Large intestine (tissue), 3 donors: ENCODE results near the gene KCNQ1. TPM values are rescaled to one million over a fixed set of nuclear protein-coding genes. Genes with fewer than 3 reads are reported as not detected.

Experiments
- DNase-seq, 2 donors: peaks; one replicate each; pipeline versions ENCODE4 v3.0.0 to v3.0.0-alpha.2; 2013
- H3K27ac ChIP-seq: one replicate; pipeline ENCODE4 v1.5.1; 2013; ENCODE audit warnings: low read length
- H3K27me3 ChIP-seq: 2 replicates; pipeline ENCODE4 v1.6.1; 2013; ENCODE audit warnings: low read length; ENCODE audit not compliant: control insufficient read depth, insufficient read depth
- H3K36me3 ChIP-seq: 2 replicates; pipeline ENCODE4 v1.6.1; 2013; ENCODE audit warnings: low read length; ENCODE audit not compliant: control insufficient read depth, insufficient read depth
- H3K4me1 ChIP-seq: one replicate; pipeline ENCODE4 v1.6.1; 2013; ENCODE audit warnings: low read length; ENCODE audit not compliant: control insufficient read depth, insufficient read depth
- H3K4me3 ChIP-seq: one replicate; pipeline ENCODE4 v1.5.1; 2013; ENCODE audit warnings: low read length
- H3K9me3 ChIP-seq: one replicate; pipeline ENCODE4 v1.6.1; 2013; ENCODE audit warnings: mild to moderate bottlenecking, low read depth, low read length, moderate library complexity; ENCODE audit not compliant: control insufficient read depth
- WGBS: methylation state at CpG from one replicate; pipeline ENCODE4 v1.1.5; 2013; ENCODE audit warnings: low lambda C conversion rate; ENCODE audit not compliant: insufficient coverage; 5-methylcytosine and 5-hydroxymethylcytosine counted together
- polyA plus RNA-seq: library from polyadenylated mRNA; unstranded; fragments of 120-200 nt; gene quantifications from one replicate; pipeline ENCODE4 v1.2.1, GENCODE V29; 2013

Gene KCNQ1
- polyA plus RNA-seq, 1 donor, result 19.5 TPM

- no peaks in the 10 kb centered on the region for H3K4me1 ChIP-seq
- H3K9me3 ChIP-seq, result peaks cover 2% of the 10 kb centered on the region
- DNase-seq, result no peak
- no peak overlapping the region for H3K4me3 ChIP-seq
- no peaks in the 10 kb centered on the region for H3K27me3 ChIP-seq
- H3K36me3 ChIP-seq, result no peaks in the 10 kb centered on the region
- no CpG with 5 or more reads among the region's 14 CpGs for WGBS
- H3K27ac ChIP-seq, result no peak overlapping the region
These were observed 271.7 kb downstream of the KCNQ1 start for GRCh38 chr11:2716376-2717095.

DNA sequence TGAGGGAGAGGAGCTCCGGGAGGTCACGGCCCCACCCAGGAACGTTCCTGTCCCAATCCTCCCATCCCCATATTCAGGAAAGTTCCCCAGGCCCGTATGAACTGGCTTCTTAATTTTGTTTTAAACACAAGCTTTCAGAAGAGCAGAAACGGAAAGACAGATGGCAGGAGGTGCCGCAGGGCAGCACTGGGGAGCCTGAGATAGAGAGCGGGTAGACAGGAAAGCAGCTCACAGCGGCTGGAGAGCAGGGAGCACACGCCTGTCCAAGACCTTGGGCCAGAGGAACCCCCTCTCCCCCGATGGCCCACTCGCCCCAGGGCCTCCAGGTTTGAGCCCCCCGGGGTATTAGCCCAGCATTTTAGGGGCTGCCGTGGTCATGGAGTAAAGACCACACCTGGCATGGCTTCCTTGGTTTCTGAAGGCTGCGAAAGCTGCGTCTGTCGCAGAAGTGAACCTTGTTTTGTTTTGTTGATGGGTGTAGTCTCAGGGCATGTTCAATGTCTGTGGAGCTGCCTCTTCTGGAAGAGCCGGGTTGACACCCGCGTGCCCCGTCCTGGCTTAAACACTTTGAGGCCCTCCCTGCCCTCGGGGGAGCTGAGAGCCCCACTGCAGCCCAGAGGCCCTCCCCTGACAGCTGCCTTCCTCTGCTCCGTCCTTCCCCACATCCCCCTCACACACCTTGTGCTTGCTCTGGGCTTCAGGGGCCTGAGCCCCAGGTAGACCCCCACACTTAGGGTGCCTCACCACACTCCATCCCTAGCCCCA lies 272.9 kb downstream of the KCNQ1 start:
- Histone ChIP-seq H3K36me3 (no peaks in the 10 kb centered on the region), H3K27me3 (no peaks in the 10 kb centered on the region), H3K27ac (no peak overlapping the region), H3K4me1 (no peaks in the 10 kb centered on the region), H3K9me3 (peaks cover 2% of the 10 kb centered on the region), H3K4me3 (no peak overlapping the region)
- DNase-seq, result no peak
- WGBS, result no CpG with 5 or more reads among the region's 22 CpGs

- peaks cover 2% of the 10 kb centered on the region for H3K4me1 ChIP-seq
- H3K27ac ChIP-seq, result no peak overlapping the region
- H3K27me3 ChIP-seq, result no peaks in the 10 kb centered on the region
- no CpG with 5 or more reads among the region's 11 CpGs for WGBS
- DNase-seq, result no peak
- no peaks in the 10 kb centered on the region for H3K36me3 ChIP-seq
- H3K4me3 ChIP-seq, result no peak overlapping the region
- no peaks in the 10 kb centered on the region for H3K9me3 ChIP-seq
These were observed 274.1 kb downstream of the KCNQ1 start for GRCh38 chr11:2718817-2719438.

DNA sequence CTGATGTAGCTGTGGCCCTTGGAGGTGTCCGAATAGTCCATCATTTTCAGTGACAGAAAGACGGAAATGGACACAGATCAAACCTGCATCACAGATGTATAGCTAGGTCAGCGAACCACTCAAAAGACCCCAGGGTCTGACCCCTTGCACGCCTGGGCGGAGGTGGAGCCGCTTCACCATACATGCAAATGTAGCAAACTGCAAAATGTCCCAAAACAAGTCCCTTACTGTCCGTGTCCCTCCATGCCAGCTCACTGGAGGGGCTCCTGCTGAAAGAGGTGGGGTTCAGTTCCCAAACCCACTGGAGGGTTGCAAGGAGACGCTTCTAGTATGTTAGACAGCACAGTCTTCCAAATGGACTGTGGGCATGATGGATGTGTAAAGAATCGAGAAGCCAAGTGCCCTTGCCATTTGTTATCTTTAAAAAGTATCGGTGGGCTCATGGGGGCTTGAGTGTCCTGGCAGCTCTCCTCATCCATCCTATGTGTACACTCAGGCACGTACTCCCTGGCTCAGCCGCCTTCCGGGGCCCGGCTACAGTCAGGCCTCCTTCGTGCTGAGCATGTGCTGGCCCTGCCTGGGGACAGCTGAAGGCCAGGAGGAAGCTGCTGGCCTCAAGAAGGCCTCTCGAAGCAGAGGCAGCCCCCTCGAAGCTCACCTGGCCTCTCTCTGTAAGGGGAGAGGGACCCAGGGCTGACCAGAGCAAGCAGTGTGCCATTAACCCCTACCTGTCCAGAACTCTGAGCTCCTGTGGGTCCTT lies 275.2 kb downstream of the KCNQ1 start:
- Histone ChIP-seq H3K4me1 (peaks cover 12% of the 10 kb centered on the region), H3K27ac (no peak overlapping the region), H3K9me3 (no peaks in the 10 kb centered on the region), H3K4me3 (no peak overlapping the region), H3K27me3 (no peaks in the 10 kb centered on the region), H3K36me3 (no peaks in the 10 kb centered on the region)
- no CpG with 5 or more reads among the region's 17 CpGs for WGBS
- no peak for DNase-seq

GRCh38 chr11:2721210-2721916 lies 276.6 kb downstream of the KCNQ1 start:
- no peak overlapping the region for H3K4me3 ChIP-seq
- no peaks in the 10 kb centered on the region for H3K27me3 ChIP-seq
- H3K9me3 ChIP-seq, result no peaks in the 10 kb centered on the region
- no peak for DNase-seq
- no CpG with 5 or more reads among the region's 27 CpGs for WGBS
- H3K27ac ChIP-seq, result no peak overlapping the region
- no peaks in the 10 kb centered on the region for H3K36me3 ChIP-seq
- H3K4me1 ChIP-seq, result peaks cover 24% of the 10 kb centered on the region

DNA sequence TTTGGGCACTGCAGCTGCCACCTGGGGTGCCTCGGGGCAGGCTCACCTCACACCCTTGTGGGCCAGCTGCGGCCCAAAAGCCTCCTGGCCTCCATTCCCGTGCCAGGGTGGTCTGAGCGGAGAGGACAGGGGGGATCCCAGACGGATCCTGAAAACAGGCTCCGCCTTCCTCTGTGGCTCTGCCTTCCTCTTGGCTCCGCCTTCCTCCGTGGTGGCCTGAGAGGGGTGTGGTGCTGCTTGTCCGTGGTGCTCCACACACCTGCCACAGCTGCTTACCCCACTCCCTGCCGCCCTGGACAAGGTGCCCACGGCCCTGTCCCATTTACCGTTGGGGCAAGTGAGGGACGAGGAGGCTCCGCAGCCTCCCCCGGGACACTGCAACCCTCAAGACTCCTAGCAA lies 278.1 kb downstream of the KCNQ1 start:
- no peak overlapping the region for H3K27ac ChIP-seq
- H3K4me3 ChIP-seq, result no peak overlapping the region
- H3K9me3 ChIP-seq, result peaks cover 4% of the 10 kb centered on the region
- no peaks in the 10 kb centered on the region for H3K36me3 ChIP-seq
- H3K27me3 ChIP-seq, result no peaks in the 10 kb centered on the region
- DNase-seq, result no peak
- WGBS, result no CpG with 5 or more reads among the region's 15 CpGs
- peaks cover 40% of the 10 kb centered on the region for H3K4me1 ChIP-seq

- peaks cover 4% of the 10 kb centered on the region for H3K9me3 ChIP-seq
- no peak overlapping the region for H3K4me3 ChIP-seq
- H3K4me1 ChIP-seq, result peaks cover 51% of the 10 kb centered on the region
- H3K36me3 ChIP-seq, result no peaks in the 10 kb centered on the region
- H3K27ac ChIP-seq, result no peak overlapping the region
- H3K27me3 ChIP-seq, result no peaks in the 10 kb centered on the region
- no peak for DNase-seq
- no CpG with 5 or more reads among the region's 16 CpGs for WGBS
These were observed 279.3 kb downstream of the KCNQ1 start for GRCh38 chr11:2724104-2724503.

DNA sequence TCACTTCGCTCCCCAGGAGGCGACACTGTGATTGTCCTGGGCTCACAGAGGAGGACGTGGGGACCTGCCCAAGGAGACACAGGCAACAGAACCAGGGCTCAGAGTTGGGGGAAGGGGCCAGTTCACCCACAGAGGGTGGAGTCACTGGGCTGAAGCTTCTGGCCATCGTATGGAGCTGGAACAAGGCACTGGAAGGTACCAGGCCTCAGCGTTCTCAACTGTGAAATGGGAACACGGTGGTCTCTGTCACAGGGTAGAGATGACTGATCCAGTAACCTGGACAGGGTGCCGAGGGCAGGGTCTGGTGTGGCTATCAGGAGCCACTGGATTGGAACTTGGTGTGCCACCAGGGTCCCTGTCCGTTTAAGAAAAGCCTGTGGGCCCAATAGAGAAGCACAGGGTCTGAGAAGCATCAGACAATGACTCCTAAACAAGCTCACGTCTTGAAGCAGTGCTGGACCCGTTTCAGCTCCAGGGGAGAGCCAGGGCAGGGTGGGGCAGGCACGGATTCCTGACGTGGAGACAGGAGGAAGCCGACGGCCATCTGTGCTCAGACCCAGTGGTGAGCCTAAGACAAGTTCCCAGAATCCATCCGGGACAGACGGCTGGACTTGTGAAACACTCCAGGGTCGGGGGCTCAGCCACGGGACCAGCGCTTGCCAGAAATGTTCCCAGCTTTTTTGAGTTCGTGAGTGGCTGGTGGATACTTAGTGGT lies 280.0 kb downstream of the KCNQ1 start:
- WGBS, result no CpG with 5 or more reads among the region's 20 CpGs
- peaks cover 58% of the 10 kb centered on the region for H3K4me1 ChIP-seq
- H3K27ac ChIP-seq, result peak overlapping the region; percentile 99
- no peaks in the 10 kb centered on the region for H3K36me3 ChIP-seq
- peak in 1 of 2 donors; percentile 68 for DNase-seq
- no peaks in the 10 kb centered on the region for H3K27me3 ChIP-seq
- H3K9me3 ChIP-seq, result peaks cover 4% of the 10 kb centered on the region
- H3K4me3 ChIP-seq, result peak overlapping the region; percentile 2

DNA sequence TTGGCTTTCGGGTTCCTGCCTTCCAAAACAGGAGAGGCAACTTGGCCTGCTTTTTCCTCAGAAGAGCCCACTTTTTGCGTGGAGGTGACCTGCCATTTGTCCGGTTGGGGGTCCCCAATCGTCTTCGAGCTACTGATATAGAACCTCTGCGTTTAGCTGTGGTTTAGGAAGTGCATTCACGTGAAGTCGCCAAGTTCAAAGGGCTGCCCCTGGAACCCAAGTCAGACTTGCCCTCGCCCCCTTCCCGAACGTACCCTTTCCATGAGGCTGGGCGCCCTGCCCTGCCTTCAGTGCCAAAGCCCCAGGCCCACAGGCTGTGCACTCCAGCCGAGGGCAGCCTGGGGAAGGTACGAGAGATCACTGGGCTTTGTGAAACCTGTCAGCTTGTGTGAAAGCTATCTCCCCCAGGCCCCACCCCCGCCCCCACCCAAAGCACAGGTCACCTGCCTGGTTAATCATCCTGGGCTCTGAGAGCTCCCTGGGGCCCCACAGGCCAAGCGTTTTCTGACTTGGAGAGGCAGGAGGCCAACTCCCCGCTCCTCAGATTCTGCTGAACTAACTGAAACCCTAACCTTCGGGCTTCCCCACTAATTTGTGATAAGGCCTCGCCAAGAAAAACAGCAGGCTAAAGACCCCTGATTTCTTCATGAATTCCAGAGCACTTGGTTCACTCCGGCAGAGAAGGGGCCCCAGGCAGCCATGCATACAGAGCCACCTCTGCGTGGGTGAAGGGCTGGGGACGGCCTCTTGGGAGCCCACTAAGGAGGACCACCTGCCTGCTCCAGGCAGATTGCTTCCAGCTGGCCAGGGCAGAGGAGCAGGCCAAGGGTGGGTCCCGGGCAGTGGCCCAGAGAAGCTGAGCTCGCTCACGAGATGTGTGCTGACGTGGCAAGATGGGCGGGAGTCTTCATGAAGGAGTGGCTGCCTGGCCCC lies 280.8 kb downstream of the KCNQ1 start:
- Histone ChIP-seq H3K4me1 (peaks cover 67% of the 10 kb centered on the region), H3K27ac (peak overlapping the region; percentile 99), H3K27me3 (no peaks in the 10 kb centered on the region), H3K9me3 (peaks cover 4% of the 10 kb centered on the region), H3K4me3 (peak overlapping the region; percentile 2), H3K36me3 (no peaks in the 10 kb centered on the region)
- peak; percentile 89 to 96 for DNase-seq
- no CpG with 5 or more reads among the region's 27 CpGs for WGBS
